GM21723 (cell line): ENCODE measurements around the gene ARSI.

ENCODE experiments used
- ATAC-seq: cut with Tn5 transposase; IDR thresholded peaks from one replicate; pipeline ENCODE4 v1.9.1; 2021; ENCODE audit warnings: mild to moderate bottlenecking, moderate library complexity; ENCODE audit not compliant: unreplicated experiment

Gene ARSI

DNA sequence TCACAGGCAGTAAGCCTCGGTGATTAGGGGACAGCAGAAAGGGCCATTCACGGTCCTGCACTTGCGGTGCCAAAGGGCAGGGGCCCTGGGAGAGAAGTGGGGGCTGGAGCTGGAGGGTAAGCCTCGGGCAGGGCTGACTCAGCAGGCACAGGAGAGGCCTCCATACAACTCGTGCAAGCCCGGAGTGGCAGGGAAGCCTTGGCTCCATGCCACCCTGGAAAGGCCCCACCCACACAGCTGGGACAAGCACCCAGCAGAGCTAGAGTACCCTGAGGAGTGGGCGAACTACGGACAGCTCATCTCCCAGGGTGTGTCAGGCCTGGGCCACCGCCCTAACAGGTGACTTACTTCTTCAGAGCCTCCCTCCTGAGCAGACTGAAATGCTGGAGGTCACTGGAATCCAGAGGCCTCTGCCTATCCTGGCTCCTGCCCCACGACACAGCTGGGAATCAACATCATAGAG is 7.5 kb downstream of the ARSI start:
- ATAC-seq = no peak

DNA sequence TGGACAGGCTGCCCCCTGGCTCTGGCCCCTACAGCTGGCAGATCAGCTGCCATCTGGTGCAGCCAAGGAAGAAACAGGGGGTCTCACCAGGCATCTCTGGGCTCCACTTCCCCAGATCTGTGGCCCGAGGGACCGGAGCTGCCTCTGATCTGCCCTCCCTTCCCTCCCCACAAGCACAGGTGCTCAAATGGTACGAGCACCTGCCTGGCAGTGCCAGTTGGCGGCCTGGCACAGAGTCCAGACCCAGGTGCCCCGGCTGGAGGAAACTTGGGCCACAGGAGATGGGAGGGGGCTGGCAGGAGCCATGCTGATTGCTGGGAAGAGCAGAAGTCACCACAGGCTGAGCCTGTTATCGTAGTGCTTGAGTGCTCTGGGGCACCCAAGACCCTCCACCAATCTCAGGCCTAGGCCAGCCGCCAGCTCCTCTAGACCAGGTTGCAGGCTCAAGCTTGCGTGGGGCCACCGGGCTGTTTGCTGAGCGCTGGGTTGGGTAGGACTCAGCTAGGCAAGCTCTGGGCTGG is 8.1 kb downstream of the ARSI start:
- ATAC-seq = no peak

DNA sequence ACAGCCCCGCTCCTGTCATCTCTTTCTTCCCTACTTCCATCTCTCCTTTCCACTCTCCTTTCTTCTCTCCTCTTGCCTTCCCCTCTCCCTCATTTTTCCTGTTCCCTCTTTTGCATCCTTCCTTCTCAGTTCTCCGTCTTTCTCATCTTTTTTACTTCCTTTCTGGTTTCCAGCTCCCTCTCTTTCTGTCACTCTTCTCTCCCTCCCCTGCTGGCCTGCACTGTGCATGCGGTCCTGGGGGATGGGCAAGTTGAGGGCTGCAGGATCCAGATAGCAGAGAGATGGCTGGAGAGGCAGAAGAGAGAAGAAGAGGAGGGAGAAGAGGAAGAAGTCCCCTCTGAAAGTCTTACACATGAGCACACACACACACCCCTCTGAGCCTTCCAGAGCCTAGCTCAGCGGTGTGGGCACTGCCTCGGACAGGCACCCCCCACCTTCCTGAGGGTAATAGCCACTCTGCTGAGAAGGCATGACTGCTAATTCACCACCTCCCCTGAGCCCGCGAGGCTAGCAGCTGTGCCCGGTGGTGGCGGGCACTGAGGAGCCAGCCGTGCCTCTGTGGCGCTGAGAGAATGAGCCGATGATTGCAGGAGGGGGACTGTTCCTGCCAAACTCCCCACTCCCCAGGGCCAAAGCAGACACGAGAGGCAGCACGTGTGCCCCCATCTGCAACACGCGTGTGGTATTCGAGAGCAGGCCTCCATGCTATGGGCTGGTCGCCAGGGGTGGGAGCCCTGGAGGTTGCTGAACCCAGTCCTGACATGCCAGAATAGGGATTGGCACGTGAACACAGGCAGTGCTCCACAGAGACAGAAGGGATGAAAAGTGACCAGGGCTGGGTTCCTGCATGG is 9.4 kb downstream of the ARSI start:
- no peak for ATAC-seq

DNA sequence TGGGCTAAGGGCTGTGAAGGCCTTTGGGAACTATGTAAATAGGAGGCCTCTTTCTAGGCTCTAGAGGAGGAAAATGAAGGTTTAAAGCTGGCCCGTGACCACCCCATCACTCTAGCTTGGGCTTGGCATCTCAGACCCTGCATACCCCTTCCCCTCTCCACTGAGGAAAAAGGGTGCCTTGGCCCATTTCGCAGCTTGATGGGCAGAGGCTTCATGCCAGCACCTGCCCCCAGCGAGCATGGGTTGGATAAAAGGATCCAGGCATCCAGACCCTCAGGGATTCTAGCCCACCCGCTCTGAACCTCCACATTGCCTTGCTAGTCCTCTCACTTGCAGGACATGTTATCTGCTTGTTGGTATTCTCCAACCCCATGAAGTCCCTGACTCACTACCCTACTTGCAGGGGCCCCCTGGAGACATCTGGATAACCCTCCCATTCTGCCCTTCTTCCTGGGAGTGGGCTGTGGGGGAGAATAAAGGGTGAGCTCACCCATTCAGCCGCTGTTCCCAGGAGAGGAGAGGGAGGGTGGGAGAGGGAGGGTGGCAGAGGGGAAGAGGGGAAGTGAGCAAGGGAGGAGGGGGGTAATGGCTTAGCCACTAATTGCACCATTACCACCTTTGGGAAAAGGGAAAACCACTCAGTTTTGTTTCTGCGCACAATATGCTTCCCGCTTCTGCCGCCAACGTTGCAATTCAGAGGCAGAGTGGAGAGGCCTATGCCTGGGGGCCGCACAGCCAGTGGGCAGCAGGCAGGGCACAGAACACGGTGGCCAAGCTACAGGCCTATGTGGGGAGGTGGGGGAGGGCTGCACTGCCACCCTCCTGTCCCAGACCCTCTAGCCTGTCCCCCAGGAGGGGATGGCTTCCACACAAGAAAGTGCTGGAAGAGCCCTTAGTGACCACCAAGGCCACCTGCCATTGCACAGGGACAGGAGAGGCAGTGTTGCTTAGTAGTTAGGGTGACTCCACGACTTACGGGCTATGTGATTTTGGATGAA is 11.0 kb downstream of the ARSI start:
- ATAC-seq = no peak

DNA sequence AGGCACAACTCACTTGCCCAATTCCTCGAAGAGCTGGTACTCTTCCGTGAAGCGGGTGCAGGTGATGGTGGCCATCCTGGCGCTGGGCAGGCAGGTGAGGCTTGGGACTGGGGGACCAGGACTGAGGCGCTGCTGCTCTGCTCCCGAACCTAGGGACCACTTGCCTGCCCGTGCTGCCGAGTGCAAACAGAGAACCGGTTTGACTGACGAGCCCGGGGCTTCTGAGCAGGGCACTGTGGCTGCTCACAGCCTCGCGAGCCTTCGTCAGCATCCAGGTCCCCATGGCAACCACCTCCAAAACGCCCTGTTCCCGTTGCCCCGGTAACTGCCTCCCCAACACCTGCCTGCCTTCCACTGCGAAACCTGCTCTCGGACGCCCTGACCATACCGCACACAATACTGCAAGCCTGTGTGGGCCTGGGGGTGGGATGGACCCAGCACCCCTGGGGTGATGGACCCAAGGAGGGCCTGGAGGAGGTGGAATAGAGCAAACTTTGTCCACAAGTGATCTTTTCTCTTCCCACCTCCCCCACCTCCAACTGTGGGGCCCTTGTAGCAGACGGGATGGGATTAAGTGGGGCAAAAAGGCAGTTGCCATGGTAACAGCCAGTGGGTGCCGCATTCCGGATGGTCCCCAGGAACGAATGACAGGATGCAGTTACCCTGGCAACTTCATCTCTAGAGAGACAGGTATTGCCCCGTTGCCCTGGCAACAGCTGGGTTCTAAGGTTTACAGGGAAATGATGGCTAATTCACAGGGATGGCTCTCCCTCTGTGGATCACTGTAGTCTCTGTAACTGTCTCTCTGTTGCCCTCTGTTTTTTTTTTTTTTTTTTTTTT is 12.9 kb downstream of the ARSI start, which contains the start of gene CAMK2A:
TSS of gene CAMK2A (minus strand) at position 223 of the 840 bp plus-strand sequence. CDS start at position 75, 148 bp downstream.
- ATAC-seq = no peak

DNA sequence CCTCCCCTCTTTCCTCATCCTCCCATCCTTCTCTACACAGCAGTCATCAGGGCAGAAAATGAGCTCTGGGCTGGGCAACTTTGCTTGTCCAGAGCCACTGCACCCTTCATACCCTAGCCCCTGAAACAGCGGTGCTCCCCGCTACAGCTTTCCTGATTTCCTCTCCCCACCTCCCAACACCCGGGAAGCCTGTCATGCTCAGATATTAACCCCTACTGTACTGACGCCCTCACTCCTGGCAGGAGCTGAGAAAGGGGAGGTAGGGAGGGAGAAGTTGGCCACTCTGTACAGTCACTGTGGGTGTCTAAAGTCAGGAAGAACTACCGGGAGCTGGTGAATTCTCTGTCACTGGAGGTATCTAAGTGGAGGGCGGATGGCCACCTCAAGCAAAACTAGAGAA is 13.9 kb downstream of the ARSI start:
- ATAC-seq = no peak

DNA sequence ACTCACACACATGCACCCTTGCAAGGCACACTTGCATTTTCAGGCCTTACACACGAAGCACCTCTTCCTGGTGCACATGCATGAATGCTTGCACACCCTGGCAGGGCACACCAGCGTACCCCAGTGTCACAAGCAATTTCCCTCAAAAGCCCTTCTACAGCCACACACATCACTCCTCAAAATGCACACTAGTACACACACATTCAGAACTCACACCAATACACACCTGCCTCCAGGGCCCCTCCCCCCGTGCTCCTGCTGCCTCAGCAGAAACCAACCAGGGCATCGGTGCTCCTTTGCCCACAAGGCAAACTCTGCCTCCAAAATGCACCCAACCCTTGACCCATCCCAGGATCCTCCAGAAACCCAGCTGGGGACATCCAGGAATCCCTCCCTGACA is 14.3 kb downstream of the ARSI start:
- ATAC-seq = no peak

DNA sequence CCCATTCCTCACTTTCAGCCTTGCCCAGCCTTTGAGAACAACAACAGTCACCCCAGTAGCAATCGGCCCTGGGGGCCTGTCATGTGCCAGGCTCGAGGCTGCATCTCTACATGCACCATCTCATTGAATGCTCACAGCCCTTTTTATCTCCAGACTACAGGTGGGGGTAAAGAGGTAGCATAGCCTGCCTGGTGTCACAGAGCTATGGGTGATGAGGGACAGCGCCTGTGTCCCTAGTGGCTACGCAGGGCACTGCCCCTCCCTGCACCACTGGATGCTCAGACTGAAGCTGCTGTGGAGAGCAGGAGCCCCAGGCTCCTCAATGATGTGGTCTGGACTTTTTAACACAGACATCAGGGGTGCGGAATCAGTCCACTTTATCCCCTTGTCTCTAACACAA is 15.9 kb downstream of the ARSI start:
- no peak for ATAC-seq

DNA sequence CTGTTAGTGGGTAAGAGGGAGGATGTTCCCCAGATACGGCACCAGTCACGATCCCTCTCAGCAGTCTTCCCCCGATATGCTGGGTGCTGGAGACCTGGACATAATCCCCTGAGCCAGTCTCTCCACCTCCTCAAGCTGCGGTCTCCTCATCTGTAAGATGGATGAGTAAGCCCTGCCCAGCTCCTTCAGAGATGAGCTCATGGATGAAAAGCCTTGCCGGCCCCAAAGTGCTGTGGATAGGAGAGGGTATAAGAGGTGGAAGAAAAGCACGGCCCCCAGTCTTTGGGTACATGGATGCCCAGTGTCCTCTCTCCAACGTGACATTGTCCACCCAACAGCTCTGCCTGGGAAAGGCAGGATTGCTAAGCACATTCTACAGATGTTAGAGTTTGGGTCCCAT is 17.6 kb downstream of the ARSI start:
- no peak for ATAC-seq

DNA sequence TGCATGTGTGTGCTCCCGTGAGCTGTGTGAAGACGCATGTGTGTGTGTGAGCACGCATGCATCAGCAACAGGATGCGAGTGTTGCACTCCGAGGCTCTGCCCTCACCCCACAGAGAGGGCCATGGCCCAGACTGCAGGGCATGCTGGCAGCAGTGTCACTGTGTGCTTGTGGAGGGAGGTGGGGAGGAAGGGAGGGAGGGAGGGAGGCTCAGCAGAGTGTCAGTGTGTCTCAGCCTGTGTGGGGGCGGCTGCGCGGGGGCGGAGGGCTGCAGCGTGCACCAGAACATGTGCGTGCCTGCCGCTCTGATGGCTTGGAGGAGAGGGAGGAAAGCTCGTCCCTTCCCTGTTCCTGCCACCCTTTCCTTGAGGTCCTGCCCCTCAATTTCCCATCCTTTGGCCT is 18.4 kb downstream of the ARSI start:
- no peak for ATAC-seq

DNA sequence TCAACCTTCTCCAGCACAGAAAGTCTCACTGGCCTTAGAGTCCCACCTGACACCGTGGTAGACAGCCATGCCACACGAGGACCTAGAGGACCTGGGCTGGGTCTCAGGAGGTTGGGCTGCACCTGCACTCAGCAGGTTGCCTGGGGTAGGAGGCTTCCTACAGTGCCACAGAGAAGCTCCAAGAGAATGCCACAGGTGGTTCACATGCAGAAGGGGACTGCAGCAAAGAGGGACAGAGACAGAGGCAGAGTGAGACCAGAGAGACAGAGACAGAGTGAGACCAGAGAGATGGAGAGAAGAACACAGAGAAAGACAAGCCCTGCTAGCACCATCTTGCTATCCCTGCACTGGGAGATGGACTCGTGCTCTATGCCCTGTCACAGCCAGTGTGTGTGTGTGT is 18.8 kb downstream of the ARSI start:
- ATAC-seq = no peak

DNA sequence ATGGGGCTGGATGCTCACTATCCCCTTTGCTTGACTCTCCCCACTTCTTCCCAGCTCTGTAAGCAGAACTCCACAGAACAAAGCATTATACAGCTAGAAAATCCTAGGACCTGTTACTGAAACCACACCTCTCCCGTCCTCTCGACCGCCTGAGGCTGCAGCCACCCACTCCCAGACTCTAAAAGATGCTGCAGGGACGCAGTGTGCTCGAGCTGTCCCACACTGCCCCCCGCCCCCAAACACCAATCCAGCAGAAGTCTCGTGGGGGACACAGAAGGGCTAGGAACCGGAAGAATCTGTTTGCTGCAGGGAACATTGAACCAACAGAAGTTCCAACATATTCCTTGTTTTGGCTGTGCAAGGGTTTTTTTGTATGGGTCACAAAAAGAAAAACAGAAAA is 20.7 kb downstream of the ARSI start:
- ATAC-seq = no peak

DNA sequence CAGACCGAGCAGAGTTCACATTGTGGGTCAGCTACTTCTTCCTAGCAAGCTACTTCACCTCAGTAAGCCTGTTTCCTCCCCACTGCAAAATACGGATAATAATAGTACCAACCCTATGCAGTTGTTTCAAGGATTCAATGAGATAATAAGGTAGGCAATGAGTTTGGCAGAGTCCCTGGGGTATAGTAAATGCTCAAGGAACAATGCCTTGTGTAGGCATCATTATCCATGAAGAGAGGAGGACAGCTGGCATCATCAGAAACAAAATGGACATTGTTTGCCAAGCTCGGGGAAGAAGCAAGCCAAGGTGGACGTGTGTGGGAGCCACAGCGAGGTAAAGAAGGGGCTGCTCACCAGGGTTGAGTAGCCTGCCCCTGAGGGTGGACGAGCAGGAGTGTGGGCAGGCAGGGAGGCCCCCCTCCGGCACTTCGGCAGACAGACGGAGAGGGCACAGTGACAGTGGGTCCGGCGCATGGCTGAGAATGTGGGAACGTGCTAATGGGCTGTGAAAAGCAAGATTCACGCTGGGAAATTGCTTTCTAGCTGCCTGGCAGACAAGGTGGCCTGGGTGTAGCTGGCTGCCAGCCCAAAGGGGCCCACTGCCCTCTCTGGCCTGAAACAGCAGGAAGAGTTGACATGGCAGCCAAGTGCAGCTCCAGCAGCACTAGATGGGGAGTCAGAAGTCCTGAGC is 23.2 kb downstream of the ARSI start:
- ATAC-seq = no peak

DNA sequence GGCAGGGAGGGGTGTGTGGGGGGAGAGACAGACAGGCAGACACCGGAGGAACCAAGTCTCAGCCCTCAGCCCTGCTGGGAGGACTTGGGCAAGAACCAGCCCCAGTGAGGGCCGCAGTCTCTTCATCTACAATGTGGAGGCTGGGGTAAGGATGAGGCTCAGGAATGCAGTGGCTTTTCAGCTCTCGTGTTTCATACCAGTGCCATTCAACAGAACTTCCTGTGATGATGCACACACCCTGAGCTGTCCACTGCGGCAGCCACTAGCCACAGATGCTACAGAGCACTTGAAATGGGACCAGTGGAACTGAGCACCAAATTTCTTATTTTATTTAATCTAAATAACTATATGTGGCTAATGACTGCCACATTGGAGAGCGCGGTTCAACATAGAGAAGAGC is 23.8 kb downstream of the ARSI start:
- no peak for ATAC-seq

DNA sequence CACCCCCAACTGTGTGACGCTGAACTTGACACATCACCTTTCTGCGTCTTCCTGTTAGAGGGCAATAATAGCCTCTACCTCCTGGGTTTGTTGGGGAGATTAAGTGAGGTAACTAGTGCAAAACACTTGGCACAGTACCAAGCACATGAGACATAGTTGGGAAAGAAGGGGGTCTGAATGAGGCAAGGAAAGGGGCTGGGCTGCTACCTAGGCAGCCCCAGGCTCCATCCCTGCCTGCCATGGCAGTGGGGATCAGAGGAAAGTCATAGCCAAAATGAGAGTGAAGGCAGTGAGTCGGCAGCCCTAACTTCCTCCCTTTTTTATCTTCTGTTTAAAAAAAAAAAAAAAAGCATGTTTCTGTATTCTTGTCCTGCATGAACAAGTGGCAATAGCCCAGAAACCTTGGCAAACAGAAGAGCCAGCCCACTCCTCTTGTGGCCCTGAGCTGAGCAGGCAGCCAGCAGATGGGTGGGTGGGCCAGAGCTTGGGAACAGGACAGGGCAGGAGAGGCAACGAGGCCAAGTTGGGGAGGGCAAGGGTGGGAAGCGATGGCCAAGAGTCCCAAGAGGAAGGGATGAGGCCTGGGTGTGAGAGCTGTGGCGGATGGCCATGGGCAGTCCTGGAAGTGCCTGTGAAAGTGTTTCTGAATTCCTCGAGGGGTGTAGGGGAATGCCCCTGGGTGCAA is 24.5 kb downstream of the ARSI start:
- no peak for ATAC-seq

DNA sequence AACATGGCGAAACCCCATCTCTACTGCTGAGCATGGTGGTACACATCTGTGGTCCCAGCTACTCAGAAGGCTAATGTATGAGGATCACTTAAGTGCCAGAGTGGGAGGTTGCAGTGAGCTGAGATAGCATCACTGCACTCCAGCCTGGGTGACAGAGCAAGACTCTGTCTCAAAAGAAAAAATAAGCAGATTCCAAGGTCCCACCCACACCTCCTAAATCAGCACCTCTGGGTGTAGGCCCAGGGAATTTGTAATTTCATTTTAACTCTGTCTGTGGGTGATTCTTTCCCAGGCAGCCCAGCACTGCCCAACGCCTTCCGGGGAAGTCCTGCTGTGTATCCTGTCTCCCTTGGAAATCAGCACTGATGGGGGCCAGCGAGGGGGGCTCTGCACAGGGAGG is 25.7 kb downstream of the ARSI start:
- ATAC-seq = no peak

DNA sequence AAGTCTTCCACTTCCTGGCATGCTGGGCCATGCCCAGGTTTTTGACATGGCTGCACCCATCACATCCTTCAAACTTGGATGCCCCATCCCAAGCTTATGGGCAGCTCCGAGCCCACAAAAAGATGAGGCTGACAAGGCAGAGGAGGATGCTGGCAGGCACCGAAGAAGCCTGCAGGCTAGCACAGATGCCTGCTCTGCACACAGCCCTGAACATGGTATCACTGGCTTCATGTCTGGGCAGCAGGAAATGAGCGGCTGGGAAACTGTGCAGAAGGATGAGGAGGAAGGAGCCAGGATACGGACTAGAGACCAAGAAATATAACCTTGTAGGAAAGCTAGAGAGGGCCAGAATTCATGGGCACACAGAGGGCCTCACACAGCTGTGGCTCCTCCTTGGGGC is 27.9 kb downstream of the ARSI start:
- ATAC-seq = no peak

DNA sequence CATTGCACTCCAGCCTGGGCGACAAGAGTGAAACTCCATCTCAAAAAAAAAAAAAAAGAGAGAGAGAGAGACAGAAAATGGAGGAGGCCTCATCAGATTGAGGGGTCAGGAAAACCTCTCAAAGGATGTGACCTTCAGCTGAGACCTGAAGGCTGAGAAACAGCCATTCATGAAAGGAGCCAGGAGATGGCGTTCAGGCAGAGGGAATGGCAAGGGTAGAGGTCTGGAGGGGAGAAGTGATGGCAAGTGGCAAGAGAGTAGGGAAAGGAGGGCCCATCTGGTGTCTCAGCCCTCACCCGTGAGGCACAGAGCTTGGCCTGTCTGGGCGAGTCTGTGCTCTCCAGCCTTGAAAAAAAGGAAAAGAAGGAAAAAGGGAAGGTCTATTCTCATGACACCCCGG is 30.2 kb downstream of the ARSI start:
- ATAC-seq = no peak

DNA sequence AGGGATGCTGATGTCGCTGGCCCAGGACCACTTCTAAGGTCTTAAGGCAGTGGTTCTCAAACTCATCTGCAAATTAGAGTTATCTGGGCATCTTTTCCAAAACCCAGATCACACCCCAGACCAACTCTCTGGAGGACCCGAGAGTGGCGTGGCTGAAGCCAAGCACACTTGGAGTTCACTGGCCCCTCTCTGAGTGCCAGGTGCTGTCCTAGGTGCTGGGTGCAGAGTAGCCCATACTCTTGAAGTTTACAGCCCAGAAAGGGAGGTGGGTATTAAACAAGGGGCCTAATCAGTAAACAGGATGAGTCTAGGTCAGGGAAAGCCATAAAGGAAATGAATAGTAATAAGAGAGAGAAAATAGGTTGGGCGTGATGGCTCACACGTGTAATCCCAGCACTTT is 30.8 kb downstream of the ARSI start:
- ATAC-seq = no peak
